Suprapubic skin (tissue), 4 donors: ENCODE data around the gene SKIC8.

Source experiments
- POLR2A ChIP-seq, 2 donors: fragments of 450-650 bp; IDR thresholded peaks; one replicate each; pipeline ENCODE4 v1.6.1; 2017; ENCODE audit warnings: antibody characterized with exemption in 2 of 2, mild to moderate bottlenecking in 2 of 2, moderate library complexity in 2 of 2
- POLR2AphosphoS5 ChIP-seq, 3 donors: sonication (generic); formaldehyde crosslinking; IDR thresholded peaks; one replicate each; pipeline ENCODE4 v1.6.1; 2017; ENCODE audit warnings: antibody characterized with exemption in 3 of 3

DNA sequence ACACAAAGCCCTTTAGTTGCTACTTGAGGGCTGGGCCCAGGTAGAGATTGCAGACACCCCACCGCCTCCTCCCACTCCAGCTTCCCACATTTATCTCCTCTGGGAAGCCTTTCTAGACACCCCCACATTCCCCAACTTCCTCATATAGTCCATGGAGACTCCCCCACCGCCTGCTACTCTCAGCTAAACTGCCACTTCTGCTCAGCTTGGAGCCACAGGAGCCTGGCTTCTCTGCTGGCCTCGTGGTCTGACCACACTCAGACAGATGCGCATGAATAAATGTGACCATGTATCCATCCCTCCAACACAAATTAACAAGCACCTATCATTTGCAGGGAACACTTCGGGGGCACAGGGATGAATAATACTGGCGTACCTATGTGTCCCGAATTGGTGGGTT lies 54.5 kb downstream of the SKIC8 start:
- TF ChIP-seq POLR2A (IDR thresholded peaks at IDR 0.05) (no peak), POLR2AphosphoS5 (IDR thresholded peaks at IDR 0.05) (no peak)
